HUES64 (cell line): ENCODE measurements around the gene ADARB2.

Source experiments
- H3K27ac ChIP-seq: 2 replicates; pipeline ENCODE4 v1.7.0; 2013; ENCODE audit warnings: low read depth, low read length, inconsistent platforms
- H3K27me3 ChIP-seq: 2 replicates; pipeline ENCODE4 v1.6.1; 2013; ENCODE audit warnings: mild to moderate bottlenecking, low read length; ENCODE audit not compliant: insufficient read depth
- H3K36me3 ChIP-seq: 2 replicates; pipeline ENCODE4 v1.6.1; 2013; ENCODE audit warnings: mild to moderate bottlenecking, low read length; ENCODE audit not compliant: insufficient read depth
- H3K4me1 ChIP-seq: 2 replicates; pipeline ENCODE4 v1.6.1; 2013; ENCODE audit warnings: mild to moderate bottlenecking, low read length, moderate library complexity; ENCODE audit not compliant: insufficient read depth
- H3K4me3 ChIP-seq: 2 replicates; pipeline ENCODE4 v1.5.1; 2013; ENCODE audit warnings: mild to moderate bottlenecking, low read length, moderate library complexity
- H3K9ac ChIP-seq: 2 replicates; pipeline ENCODE4 v1.6.1; 2013; ENCODE audit warnings: mild to moderate bottlenecking, low read depth, low read length
- H3K9me3 ChIP-seq: 2 replicates; pipeline ENCODE4 v1.6.1; 2013; ENCODE audit warnings: low read depth, low read length; ENCODE audit not compliant: insufficient read depth
- WGBS: fragments of 150-250, 120-280 bp; methylation state at CpG from one replicate; pipeline ENCODE4 v1.1.7; 2013; ENCODE audit warnings: missing lambda C conversion rate; 5-methylcytosine and 5-hydroxymethylcytosine counted together

ADARB2 gene

GRCh38 chr10:1142596-1142995 is 594.7 kb downstream of the ADARB2 start:
- H3K9me3 ChIP-seq, result peaks cover 11% of the 10 kb centered on the region; the same call in 1 of the 2 replicates
- no peaks in the 10 kb centered on the region for H3K27me3 ChIP-seq
- no peaks in the 10 kb centered on the region for H3K4me1 ChIP-seq

GRCh38 chr10:1141701-1142100 is 595.6 kb downstream of the ADARB2 start:
- H3K36me3 ChIP-seq, result no peaks in the 10 kb centered on the region
- H3K4me1 ChIP-seq, result no peaks in the 10 kb centered on the region
- no peak overlapping the region for H3K9ac ChIP-seq
- no peak overlapping the region for H3K27ac ChIP-seq
- H3K9me3 ChIP-seq, result peaks cover 11% of the 10 kb centered on the region; the same call in 1 of the 2 replicates
- 94% methylated on average over 11 of the region's 11 CpGs for WGBS
- H3K4me3 ChIP-seq, result no peak overlapping the region
- no peaks in the 10 kb centered on the region for H3K27me3 ChIP-seq

More at GRCh38 chr10:1142596-1142995, 594.7 kb downstream of the ADARB2 start:
- H3K27ac ChIP-seq, result no peak overlapping the region
- no peak overlapping the region for H3K4me3 ChIP-seq
- 63% methylated on average over 3 of the region's 3 CpGs for WGBS
- no peaks in the 10 kb centered on the region for H3K36me3 ChIP-seq
- H3K9ac ChIP-seq, result no peak overlapping the region

GRCh38 chr10:1141261-1141660 is 596.1 kb downstream of the ADARB2 start:
- no peak overlapping the region for H3K9ac ChIP-seq
- 84% methylated on average over 7 of the region's 7 CpGs for WGBS
- peaks cover 11% of the 10 kb centered on the region; the same call in 1 of the 2 replicates for H3K9me3 ChIP-seq

GRCh38 chr10:1138529-1138928 is 598.8 kb downstream of the ADARB2 start:
- Histone ChIP-seq H3K27me3 (no peaks in the 10 kb centered on the region), H3K4me1 (no peaks in the 10 kb centered on the region), H3K27ac (no peak overlapping the region), H3K9ac (no peak overlapping the region), H3K36me3 (no peaks in the 10 kb centered on the region), H3K4me3 (no peak overlapping the region), H3K9me3 (0 out of 2 replicates have a peak, but pooled peaks cover 2% of the 10 kb centered on the region)
- 96% methylated on average over 1 of the region's 1 CpG for WGBS

More at GRCh38 chr10:1141261-1141660, 596.1 kb downstream of the ADARB2 start:
- no peaks in the 10 kb centered on the region for H3K36me3 ChIP-seq
- H3K4me3 ChIP-seq, result no peak overlapping the region
- H3K27ac ChIP-seq, result no peak overlapping the region
- H3K27me3 ChIP-seq, result no peaks in the 10 kb centered on the region
- H3K4me1 ChIP-seq, result no peaks in the 10 kb centered on the region

- Histone ChIP-seq H3K27ac (no peak overlapping the region), H3K4me1 (no peaks in the 10 kb centered on the region), H3K36me3 (no peaks in the 10 kb centered on the region), H3K9ac (no peak overlapping the region), H3K9me3 (0 out of 2 replicates have a peak, but pooled peaks cover 2% of the 10 kb centered on the region), H3K27me3 (no peaks in the 10 kb centered on the region), H3K4me3 (no peak overlapping the region)
- 89% methylated on average over 10 of the region's 10 CpGs for whole genome bisulfite sequencing
Measured at GRCh38 chr10:1137499-1138163, 599.7 kb downstream of the ADARB2 start.

- H3K4me1 ChIP-seq, result no peaks in the 10 kb centered on the region
- no peak overlapping the region for H3K4me3 ChIP-seq
- no peaks in the 10 kb centered on the region for H3K36me3 ChIP-seq
- H3K9me3 ChIP-seq, result 0 out of 2 replicates have a peak, but pooled peaks cover 2% of the 10 kb centered on the region
- H3K9ac ChIP-seq, result no peak overlapping the region
- no peak overlapping the region for H3K27ac ChIP-seq
- no peaks in the 10 kb centered on the region for H3K27me3 ChIP-seq
Measured at GRCh38 chr10:1136268-1136667, 601.1 kb downstream of the ADARB2 start.

- WGBS, result no CpG with 5 or more reads among the region's 2 CpGs
- Histone ChIP-seq H3K9me3 (0 out of 2 replicates have a peak, but pooled peaks cover 2% of the 10 kb centered on the region), H3K9ac (no peak overlapping the region), H3K27me3 (no peaks in the 10 kb centered on the region), H3K36me3 (peaks cover 21% of the 10 kb centered on the region), H3K4me1 (no peaks in the 10 kb centered on the region), H3K27ac (no peak overlapping the region), H3K4me3 (no peak overlapping the region)
Measured at GRCh38 chr10:1134156-1134555, 603.2 kb downstream of the ADARB2 start.

- Histone ChIP-seq H3K9me3 (0 out of 2 replicates have a peak, but pooled peaks cover 2% of the 10 kb centered on the region), H3K4me3 (no peak overlapping the region), H3K36me3 (peaks cover 25% of the 10 kb centered on the region), H3K4me1 (no peaks in the 10 kb centered on the region), H3K9ac (no peak overlapping the region), H3K27ac (no peak overlapping the region), H3K27me3 (no peaks in the 10 kb centered on the region)
- WGBS, result 91% methylated on average over 3 of the region's 3 CpGs
Measured at GRCh38 chr10:1133495-1134045, 603.8 kb downstream of the ADARB2 start.

- Histone ChIP-seq H3K4me3 (no peak overlapping the region), H3K4me1 (no peaks in the 10 kb centered on the region), H3K27ac (no peak overlapping the region), H3K9ac (no peak overlapping the region), H3K27me3 (no peaks in the 10 kb centered on the region), H3K9me3 (no peaks in the 10 kb centered on the region), H3K36me3 (peaks cover 32% of the 10 kb centered on the region)
- WGBS, result 93% methylated on average over 10 of the region's 10 CpGs
Measured at GRCh38 chr10:1132584-1132983, 604.7 kb downstream of the ADARB2 start.

GRCh38 chr10:1130995-1131790 is 606.1 kb downstream of the ADARB2 start:
- WGBS, result 91% methylated on average over 12 of the region's 12 CpGs
- Histone ChIP-seq H3K9ac (no peak overlapping the region), H3K4me3 (no peak overlapping the region), H3K27ac (no peak overlapping the region), H3K36me3 (peaks cover 38% of the 10 kb centered on the region), H3K4me1 (no peaks in the 10 kb centered on the region), H3K9me3 (no peaks in the 10 kb centered on the region), H3K27me3 (no peaks in the 10 kb centered on the region)

- Histone ChIP-seq H3K9me3 (no peaks in the 10 kb centered on the region), H3K27ac (no peak overlapping the region), H3K36me3 (peaks cover 43% of the 10 kb centered on the region), H3K4me3 (no peak overlapping the region), H3K27me3 (no peaks in the 10 kb centered on the region), H3K4me1 (no peaks in the 10 kb centered on the region), H3K9ac (no peak overlapping the region)
- 96% methylated on average over 10 of the region's 10 CpGs for WGBS
Measured at GRCh38 chr10:1130226-1130625, 607.1 kb downstream of the ADARB2 start.
